ENCODE measurements around the gene EN2. TPM values are rescaled to one million over a fixed set of nuclear protein-coding genes. Genes with fewer than 3 reads are reported as not detected.

Gene EN2
- total RNA-seq, 4 donors from 2014 or later, result 0.15 to 2.1 TPM; not detected in 2

- intact Hi-C loops (cut with DNase I; ENCODE audit: low total_unique reads), result no loop called here
- no peaks in the 10 kb centered on the region for H3K9me3 ChIP-seq
- H3K36me3 ChIP-seq, result no peaks in the 10 kb centered on the region
- DNase-seq, result peak in 1 of 2 donors; percentile 39
- H3K4me1 ChIP-seq, result peaks cover 0 to 3% of the 10 kb centered on the region in 2 donors
- TF ChIP-seq POLR2A (IDR thresholded peaks at IDR 0.05), result no peak
- H3K27ac ChIP-seq, result peak overlapping the region in 1 of 2 donors; percentile 21
- no peaks in the 10 kb centered on the region for H3K27me3 ChIP-seq
- H3K4me3 ChIP-seq, result peak overlapping the region; percentile 6 to 17
These were observed 33.0 kb downstream of the EN2 start for GRCh38 chr7:155490697-155491628.

GRCh38 chr7:155491812-155492211 is 33.9 kb downstream of the EN2 start:
- no peak overlapping the region for H3K27ac ChIP-seq
- H3K4me1 ChIP-seq, result peaks cover 0 to 3% of the 10 kb centered on the region in 2 donors
- H3K9me3 ChIP-seq, result no peaks in the 10 kb centered on the region
- H3K36me3 ChIP-seq, result no peaks in the 10 kb centered on the region
- no peaks in the 10 kb centered on the region for H3K27me3 ChIP-seq
- TF ChIP-seq CTCF (IDR thresholded peaks at IDR 0.05), result no peak
- TF ChIP-seq POLR2A (IDR thresholded peaks at IDR 0.05), result no peak
- no peak for DNase-seq
- H3K4me3 ChIP-seq, result no peak overlapping the region
- intact Hi-C loops (cut with DNase I; ENCODE audit: low total_unique reads), result no loop called here

GRCh38 chr7:155493744-155494538 is 36.0 kb downstream of the EN2 start:
- TF ChIP-seq CTCF (IDR thresholded peaks at IDR 0.05), result no peak
- TF ChIP-seq POLR2A (IDR thresholded peaks at IDR 0.05), result no peak
- H3K4me3 ChIP-seq, result no peak overlapping the region
- H3K27me3 ChIP-seq, result no peaks in the 10 kb centered on the region
- no peaks in the 10 kb centered on the region for H3K9me3 ChIP-seq
- intact Hi-C loops (cut with DNase I; ENCODE audit: low total_unique reads), result no loop called here
- H3K4me1 ChIP-seq, result peaks cover 0 to 3% of the 10 kb centered on the region in 2 donors
- H3K36me3 ChIP-seq, result no peaks in the 10 kb centered on the region
- DNase-seq, result no peak
- H3K27ac ChIP-seq, result no peak overlapping the region

- Histone ChIP-seq H3K27ac (no peak overlapping the region), H3K4me1 (peaks cover 0 to 3% of the 10 kb centered on the region in 2 donors), H3K9me3 (no peaks in the 10 kb centered on the region), H3K36me3 (no peaks in the 10 kb centered on the region), H3K27me3 (no peaks in the 10 kb centered on the region), H3K4me3 (no peak overlapping the region)
- intact Hi-C loops (cut with DNase I; ENCODE audit: low total_unique reads), result no loop called here
- DNase-seq, result no peak
- TF ChIP-seq CTCF (IDR thresholded peaks at IDR 0.05) (no peak), POLR2A (IDR thresholded peaks at IDR 0.05) (no peak)
These were observed 36.6 kb downstream of the EN2 start for GRCh38 chr7:155494551-155494950.

- intact Hi-C loops (cut with DNase I; ENCODE audit: low total_unique reads), result no loop called here
- no peak for DNase-seq
- Histone ChIP-seq H3K27me3 (peaks cover 0 to 7% of the 10 kb centered on the region in 2 donors), H3K9me3 (no peaks in the 10 kb centered on the region), H3K27ac (no peak overlapping the region), H3K4me3 (no peak overlapping the region), H3K36me3 (no peaks in the 10 kb centered on the region), H3K4me1 (peaks cover 0 to 3% of the 10 kb centered on the region in 2 donors)
- no peak for TF ChIP-seq POLR2A (IDR thresholded peaks at IDR 0.05)
- TF ChIP-seq CTCF (IDR thresholded peaks at IDR 0.05), result no peak
These were observed 37.7 kb downstream of the EN2 start for GRCh38 chr7:155495440-155496248.

Measured in uterus (tissue), 4 donors.